D721Med (cell line): Measurements from ENCODE around the gene ICA1.

Experiments used
- DNase-seq: peaks from one replicate; pipeline ENCODE4 v3.0.0; 2011; ENCODE audit warnings: low spot score; ENCODE audit not compliant: insufficient read length
- FAIRE-seq: peaks from 2 replicates; lab custom pipeline; 2011; peaks lifted over from hg19 to GRCh38; lab: Jason Lieb, UNC
- TF ChIP-seq, protein P1 (sequence below): IDR thresholded peaks from 2 replicates; pipeline ENCODE4 v1.5.1; 2012; ENCODE audit warnings: mild to moderate bottlenecking, control low read depth; ENCODE audit not compliant: insufficient read depth; ENCODE audit errors: missing control alignments

ICA1 gene

DNA sequence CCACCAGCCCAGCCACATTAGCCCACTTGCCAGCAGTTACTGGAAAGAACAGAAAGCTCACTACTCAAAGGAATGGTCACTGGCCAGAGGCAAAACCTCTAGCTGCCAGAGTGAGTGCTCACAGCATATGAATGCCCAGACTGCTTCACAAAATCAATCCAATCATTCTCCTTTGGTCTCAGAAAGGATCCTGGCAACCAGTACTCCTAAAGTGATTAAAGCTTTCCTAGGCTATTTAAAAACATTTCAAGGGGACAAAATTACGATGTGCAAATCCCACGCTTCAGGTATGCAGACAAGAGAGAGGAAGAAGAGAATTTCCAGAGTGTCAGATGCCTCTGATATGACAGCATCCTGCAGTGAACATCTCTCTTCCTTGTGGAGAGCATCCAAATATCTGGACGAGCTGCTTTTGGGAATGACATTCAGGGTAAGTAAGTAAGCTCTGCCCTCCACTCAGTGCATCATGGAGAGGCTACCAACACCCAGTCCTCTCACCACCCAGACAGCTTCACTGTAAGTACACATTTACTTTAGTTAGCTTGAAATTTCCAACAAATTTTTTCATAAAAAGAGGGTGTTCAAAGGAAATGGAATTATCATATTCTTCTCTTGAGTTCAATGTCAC, 25.1 kb downstream of the ICA1 start:
- no peak for DNase-seq
- TF ChIP-seq, protein P1, sequence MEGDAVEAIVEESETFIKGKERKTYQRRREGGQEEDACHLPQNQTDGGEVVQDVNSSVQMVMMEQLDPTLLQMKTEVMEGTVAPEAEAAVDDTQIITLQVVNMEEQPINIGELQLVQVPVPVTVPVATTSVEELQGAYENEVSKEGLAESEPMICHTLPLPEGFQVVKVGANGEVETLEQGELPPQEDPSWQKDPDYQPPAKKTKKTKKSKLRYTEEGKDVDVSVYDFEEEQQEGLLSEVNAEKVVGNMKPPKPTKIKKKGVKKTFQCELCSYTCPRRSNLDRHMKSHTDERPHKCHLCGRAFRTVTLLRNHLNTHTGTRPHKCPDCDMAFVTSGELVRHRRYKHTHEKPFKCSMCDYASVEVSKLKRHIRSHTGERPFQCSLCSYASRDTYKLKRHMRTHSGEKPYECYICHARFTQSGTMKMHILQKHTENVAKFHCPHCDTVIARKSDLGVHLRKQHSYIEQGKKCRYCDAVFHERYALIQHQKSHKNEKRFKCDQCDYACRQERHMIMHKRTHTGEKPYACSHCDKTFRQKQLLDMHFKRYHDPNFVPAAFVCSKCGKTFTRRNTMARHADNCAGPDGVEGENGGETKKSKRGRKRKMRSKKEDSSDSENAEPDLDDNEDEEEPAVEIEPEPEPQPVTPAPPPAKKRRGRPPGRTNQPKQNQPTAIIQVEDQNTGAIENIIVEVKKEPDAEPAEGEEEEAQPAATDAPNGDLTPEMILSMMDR: no peak
- no peak for FAIRE-seq

DNA sequence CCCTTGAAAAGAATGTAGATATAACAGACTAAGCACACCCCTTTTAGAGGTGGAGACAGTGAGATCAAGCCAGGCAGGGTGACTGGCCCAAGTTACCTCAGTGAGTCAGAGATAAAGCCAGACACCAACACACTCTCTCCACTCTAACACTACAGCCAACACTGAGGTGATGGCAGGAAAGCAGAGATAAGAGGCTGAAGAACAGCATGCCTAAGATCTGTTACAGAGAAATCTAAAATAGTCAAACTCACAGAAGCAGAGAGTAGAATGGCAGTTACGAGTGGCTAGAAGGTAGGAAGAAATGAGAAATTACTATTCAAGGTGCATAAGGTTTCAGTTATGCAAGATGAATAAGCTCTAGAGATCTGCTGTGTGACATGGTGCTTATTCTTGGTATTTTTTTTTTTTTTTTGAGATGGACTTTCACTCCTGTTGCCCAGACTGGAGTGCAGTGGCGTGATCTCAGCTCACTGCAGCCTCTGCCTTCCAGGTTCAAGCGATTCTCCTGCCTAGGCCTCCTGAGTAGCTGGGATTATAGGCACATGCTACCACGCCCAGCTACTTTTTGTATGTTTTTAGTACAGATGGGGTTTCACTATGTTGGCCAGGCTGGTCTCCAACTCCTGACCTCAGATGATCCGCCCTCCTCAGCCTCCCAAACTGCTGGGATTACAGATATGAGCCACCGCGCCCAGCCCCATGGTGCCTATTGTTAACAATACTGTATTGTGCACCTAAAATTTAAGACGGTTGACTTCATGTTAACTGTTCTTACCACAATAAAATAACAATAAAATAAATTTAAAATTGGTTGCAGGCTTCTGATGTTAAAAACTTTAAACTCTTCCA, 28.7 kb downstream of the ICA1 start:
- DNase-seq: no peak
- no peak for FAIRE-seq
- TF ChIP-seq, protein P1: no peak

DNA sequence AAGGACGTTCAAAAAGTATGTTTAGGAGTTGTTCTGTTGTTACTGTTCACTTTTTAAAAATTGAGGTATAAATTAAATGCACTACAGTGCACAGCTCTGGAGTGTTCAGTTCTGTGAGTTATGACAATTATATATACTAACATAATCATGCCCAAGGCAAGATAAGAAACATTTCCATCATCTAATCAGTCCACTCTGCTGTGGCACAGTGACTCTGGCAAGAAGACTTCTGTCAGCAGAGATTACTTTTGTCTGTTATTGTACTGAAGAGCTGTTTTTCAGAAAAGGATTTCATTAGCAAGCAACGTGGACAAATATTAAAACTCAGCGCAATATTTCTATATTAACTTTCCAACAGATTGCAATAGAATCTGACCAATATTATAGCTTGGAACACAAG, 32.0 kb downstream of the ICA1 start:
- DNase-seq: no peak
- TF ChIP-seq, protein P1: no peak
- no peak for FAIRE-seq

DNA sequence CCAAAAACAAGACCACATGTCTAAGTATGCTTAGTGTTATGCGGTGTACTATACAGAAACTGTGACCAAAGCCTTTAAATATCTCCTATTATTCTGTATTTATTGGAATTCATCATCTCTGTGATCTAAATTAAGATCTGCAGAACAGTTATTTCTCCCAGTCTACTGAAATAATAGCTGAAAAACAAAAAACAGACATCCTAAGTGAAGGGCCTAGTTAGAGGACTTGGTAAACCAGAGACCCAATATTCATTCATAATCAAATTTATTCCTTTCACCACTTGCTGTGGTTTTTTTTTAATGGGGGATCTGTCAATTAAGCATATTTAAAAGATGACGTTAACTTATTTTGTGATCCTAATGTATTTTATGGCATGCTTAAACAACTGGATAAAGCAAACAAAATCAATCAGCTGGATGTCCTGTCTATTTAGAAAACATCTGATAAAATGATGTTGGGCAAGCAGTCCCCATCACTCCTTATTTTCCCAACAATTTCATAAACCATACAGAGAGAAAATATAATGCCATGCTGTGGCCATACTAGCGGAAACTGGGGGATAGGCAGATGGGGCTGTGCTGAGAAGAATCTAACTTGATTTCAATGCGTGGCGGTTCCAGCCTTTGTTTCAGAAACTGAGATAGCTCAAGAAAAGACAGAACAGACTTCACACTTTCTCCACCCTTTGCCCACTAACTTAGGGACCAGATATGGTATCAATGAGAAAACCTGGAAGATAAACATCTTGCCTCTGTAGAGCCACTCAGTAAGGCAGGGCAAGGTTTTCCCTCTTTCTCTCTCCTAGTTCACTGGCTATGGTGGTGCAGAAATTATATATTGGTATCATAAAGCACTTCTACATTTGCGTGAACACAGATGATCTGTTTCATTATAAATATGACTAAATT, 32.9 kb downstream of the ICA1 start:
- FAIRE-seq: no peak
- no peak for DNase-seq
- TF ChIP-seq, protein P1: no peak

DNA sequence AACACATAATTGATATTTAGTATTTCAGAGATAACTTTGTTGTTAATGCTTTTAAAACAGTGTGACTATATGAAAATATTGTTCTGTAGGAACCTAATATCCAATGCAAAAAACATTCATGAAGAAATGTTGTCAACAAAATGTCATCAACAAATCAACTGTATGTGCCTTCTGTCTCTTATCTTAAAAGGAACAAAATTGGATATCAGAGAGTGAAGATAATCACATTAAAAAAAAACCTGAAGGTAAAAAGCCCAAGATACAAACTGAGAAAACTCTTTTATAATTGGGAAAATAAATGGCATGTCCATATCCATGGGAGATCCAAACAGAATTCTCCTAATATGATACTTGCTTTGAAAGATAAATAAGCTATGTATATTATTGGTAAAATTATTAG, 33.9 kb downstream of the ICA1 start:
- TF ChIP-seq, protein P1: no peak
- FAIRE-seq (no peak), DNase-seq (no peak)

DNA sequence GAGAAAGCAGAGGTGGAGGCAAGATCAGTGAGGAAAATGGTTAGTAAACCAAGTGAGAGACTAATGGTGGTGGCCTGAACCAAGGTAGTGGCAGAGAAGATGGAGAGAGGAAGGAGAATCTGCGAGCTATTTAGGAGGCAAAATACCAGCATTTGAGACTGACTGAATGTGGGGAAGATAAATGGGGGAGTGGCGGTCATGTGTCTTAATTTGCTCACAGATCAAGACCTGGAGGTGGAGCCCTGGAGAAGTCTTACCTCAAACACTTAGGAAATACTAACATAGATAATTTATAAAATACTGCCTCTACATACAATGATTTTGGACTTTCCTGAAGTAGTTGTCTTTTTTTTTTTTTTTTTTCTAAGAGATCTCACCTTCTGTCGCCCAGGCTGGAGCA, 34.7 kb downstream of the ICA1 start:
- no peak for DNase-seq
- FAIRE-seq: no peak
- TF ChIP-seq, protein P1: no peak
